GM13977 (cell line): ENCODE results near the gene DDAH1.

Experiments used
- DNase-seq: peaks from one replicate; pipeline ENCODE4 v3.0.0; 2012; ENCODE audit warnings: low spot score
- in situ Hi-C: fragments of 300-500 bp; cut with MboI; formaldehyde crosslinking; loops from one replicate; pipeline ENCODE4 v1.12.0; 2022; ENCODE audit warnings: low sequenced_read_pairs, low pct_unique_long_range_greater_than_20kb, mixed read lengths, inconsistent platforms; ENCODE audit not compliant: unreplicated experiment
- TF ChIP-seq, protein P1 (sequence below): IDR thresholded peaks from 2 replicates; pipeline ENCODE4 v1.5.1; 2012; ENCODE audit warnings: mild to moderate bottlenecking, control low read depth; ENCODE audit not compliant: insufficient read depth; ENCODE audit errors: extremely low read depth, missing control alignments

DDAH1 gene

DNA sequence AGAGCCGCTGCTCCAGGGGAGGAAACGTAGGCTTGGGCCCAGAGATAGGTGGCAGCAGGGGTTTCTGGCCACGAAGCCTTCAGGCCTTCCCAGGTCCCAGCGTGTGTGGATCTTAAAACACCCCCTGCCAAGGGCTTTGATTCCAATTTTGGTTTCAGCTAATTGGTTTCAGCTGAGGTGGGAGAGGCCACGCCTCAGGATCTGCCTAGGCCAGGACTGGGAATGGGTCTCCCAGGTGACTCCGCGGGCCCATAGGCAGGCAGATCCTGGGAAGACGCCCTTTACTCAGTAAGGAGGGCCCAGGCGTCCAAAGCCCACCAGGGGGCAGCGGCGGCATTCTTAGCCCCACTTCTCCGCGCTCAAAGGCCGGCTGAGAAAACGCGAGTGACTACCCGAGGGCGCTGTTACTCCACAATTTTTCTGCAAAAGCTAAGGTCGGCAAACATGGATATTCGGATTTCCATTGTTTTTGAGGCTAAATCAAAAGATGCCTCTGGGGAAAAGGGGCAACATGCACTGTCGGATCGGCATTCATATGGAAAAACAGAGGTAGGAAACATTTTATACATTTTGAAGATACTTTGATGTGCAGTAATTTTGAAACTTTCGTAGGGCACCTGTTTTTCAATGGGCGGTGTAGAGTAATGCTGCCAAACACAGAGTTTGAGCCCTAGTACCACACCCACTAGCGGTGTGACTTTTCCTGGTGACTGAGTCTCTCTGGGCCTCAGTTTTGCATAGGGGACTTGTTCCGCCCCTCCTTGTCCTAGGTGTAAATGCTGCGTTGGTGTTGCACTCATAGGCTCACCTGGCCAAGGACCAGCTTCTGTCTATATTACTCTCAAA, 156.7 kb downstream of the DDAH1 start:
- TF ChIP-seq, protein P1, sequence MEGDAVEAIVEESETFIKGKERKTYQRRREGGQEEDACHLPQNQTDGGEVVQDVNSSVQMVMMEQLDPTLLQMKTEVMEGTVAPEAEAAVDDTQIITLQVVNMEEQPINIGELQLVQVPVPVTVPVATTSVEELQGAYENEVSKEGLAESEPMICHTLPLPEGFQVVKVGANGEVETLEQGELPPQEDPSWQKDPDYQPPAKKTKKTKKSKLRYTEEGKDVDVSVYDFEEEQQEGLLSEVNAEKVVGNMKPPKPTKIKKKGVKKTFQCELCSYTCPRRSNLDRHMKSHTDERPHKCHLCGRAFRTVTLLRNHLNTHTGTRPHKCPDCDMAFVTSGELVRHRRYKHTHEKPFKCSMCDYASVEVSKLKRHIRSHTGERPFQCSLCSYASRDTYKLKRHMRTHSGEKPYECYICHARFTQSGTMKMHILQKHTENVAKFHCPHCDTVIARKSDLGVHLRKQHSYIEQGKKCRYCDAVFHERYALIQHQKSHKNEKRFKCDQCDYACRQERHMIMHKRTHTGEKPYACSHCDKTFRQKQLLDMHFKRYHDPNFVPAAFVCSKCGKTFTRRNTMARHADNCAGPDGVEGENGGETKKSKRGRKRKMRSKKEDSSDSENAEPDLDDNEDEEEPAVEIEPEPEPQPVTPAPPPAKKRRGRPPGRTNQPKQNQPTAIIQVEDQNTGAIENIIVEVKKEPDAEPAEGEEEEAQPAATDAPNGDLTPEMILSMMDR, result peak; percentile 94
- peak; percentile 67 for DNase-seq
- in situ Hi-C loops, result loop anchor here (25.0 kb wide), 2 partner anchors 379 to 704 kb away; no protein-coding TSS in a partner anchor

GRCh38 chr1:85306236-85306635, 158.7 kb downstream of the DDAH1 start:
- TF ChIP-seq, protein P1, result no peak
- no peak for DNase-seq
- in situ Hi-C loops, result loop anchor here (25.0 kb wide), 2 partner anchors 381 to 706 kb away; no protein-coding TSS in a partner anchor

- no peak for DNase-seq
- TF ChIP-seq, protein P1, result no peak
- in situ Hi-C loops, result loop anchor here (25.0 kb wide), 2 partner anchors 384 to 709 kb away; no protein-coding TSS in a partner anchor
These were observed 161.4 kb downstream of the DDAH1 start for GRCh38 chr1:85303440-85304162.

DNA sequence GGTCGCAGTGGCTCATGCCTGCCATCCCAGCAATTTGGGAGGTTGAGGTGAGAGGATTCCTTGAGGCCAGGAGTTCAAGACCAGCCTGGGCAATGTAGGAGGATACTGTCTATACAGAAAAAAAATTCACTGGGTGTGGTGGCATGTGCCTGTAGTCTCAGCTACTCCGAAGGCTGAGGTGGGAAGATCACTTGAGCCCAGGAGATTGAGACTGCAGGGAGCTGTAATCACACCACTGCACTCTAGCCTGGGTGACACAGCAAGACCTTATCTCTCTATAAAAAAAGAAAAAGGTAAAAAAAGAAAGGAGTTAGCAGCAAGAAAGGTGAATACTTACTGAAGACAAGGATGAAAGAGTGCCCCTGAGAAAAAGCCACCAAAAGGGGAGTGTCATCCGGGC, 164.8 kb downstream of the DDAH1 start:
- no peak for DNase-seq
- in situ Hi-C loops, result loop anchor here (25.0 kb wide), 2 partner anchors 387 to 712 kb away; no protein-coding TSS in a partner anchor
- TF ChIP-seq, protein P1, result no peak

DNA sequence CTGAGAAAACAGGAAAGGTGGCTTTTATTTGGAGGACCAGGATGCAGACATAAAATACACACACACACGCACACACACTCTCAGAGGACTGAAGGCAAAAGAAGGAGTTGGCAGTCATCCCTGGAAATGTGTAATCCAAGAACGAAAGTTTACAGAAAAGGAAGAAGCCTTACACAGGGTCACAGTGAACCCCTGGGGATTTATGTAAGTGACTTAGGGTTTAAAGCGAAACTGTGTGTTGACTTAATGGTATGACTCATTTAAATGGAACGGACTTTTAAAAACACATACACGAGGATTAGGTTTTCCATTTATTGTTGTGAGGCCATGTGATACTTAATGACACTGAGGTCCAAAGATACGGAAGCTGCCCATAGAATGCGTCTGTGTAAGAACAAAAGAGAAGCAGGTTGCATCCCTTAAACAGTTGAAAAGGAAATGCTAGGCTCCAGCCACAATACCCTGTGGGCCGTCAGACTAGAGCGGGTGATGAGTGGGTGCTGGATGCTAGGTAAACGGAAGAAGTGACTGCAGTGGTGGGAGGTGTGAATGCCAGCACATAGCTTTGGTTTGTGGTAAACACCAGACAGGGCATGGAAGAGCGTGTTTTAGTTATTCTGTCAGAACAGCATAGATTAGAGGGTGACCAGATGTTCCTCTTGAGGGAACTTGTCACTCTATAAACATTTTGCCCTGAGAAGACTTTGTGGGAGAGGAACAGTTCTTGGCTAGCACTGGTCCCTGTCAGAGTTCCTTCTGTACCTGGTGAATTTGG, 166.9 kb downstream of the DDAH1 start:
- TF ChIP-seq, protein P1, result no peak
- DNase-seq, result peak; percentile 58
- in situ Hi-C loops, result no loop called here

DNA sequence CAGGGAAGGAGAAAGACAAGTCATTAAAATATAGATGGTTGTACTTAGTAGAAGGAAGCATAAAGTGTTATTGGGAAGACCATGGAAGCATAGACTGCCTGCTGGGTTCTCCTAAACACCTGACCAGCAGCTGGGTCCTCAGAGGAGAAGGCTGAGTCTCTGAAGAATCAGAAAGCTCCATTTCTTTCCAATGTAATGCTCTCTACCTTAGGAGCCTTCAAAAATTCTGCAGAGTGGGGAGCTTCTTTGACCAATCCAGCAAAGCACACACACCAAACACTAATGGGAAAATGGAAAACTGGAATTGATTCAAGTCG, 167.5 kb downstream of the DDAH1 start:
- no peak for DNase-seq
- in situ Hi-C loops, result no loop called here
- TF ChIP-seq, protein P1, result no peak
